Type B pancreatic cell (in vitro differentiated cells): ENCODE results near the gene PDE6A. TPM values are rescaled to one million over a fixed set of nuclear protein-coding genes. Genes with fewer than 3 reads are reported as not detected.

Experiments
- DNase-seq: peaks from one replicate; pipeline ENCODE4 v3.0.0; 2021; ENCODE audit warnings: mixed read lengths; ENCODE audit not compliant: unreplicated experiment; ENCODE audit errors: extremely low spot score
- H3K27ac Mint-ChIP-seq: 2 replicates; pipeline ENCODE4 v1.8.0; 2021; ENCODE audit warnings: mild to moderate bottlenecking, mixed read lengths
- H3K27me3 Mint-ChIP-seq: 2 replicates; pipeline ENCODE4 v1.8.0; 2021; ENCODE audit warnings: mixed read lengths
- H3K36me3 Mint-ChIP-seq: 2 replicates; pipeline ENCODE4 v1.8.0; 2021; ENCODE audit warnings: mixed read lengths
- H3K4me1 Mint-ChIP-seq: one replicate; pipeline ENCODE4 v1.8.0; 2021; ENCODE audit warnings: mixed read lengths; ENCODE audit not compliant: unreplicated experiment
- H3K4me3 Mint-ChIP-seq: 2 replicates; pipeline ENCODE4 v1.8.0; 2021; ENCODE audit warnings: mild to moderate bottlenecking, mixed read lengths
- H3K9me3 Mint-ChIP-seq: 2 replicates; pipeline ENCODE4 v1.8.0; 2021; ENCODE audit warnings: mixed read lengths
- total RNA-seq: library from RNA; stranded (reverse); gene quantifications from 2 replicates; pipeline ENCODE4 v1.2.1, GENCODE V29; 2021; ENCODE audit warnings: low replicate concordance
- TF ChIP-seq, protein P1 (sequence below): fragments of 200-600 bp; sonication (generic); conservative IDR thresholded peaks from 2 replicates; pipeline ENCODE4 v1.5.0; 2021; ENCODE audit warnings: antibody characterized with exemption, mild to moderate bottlenecking

Gene PDE6A
- total RNA-seq, 1 donor from 2014 or later = not detected

DNA sequence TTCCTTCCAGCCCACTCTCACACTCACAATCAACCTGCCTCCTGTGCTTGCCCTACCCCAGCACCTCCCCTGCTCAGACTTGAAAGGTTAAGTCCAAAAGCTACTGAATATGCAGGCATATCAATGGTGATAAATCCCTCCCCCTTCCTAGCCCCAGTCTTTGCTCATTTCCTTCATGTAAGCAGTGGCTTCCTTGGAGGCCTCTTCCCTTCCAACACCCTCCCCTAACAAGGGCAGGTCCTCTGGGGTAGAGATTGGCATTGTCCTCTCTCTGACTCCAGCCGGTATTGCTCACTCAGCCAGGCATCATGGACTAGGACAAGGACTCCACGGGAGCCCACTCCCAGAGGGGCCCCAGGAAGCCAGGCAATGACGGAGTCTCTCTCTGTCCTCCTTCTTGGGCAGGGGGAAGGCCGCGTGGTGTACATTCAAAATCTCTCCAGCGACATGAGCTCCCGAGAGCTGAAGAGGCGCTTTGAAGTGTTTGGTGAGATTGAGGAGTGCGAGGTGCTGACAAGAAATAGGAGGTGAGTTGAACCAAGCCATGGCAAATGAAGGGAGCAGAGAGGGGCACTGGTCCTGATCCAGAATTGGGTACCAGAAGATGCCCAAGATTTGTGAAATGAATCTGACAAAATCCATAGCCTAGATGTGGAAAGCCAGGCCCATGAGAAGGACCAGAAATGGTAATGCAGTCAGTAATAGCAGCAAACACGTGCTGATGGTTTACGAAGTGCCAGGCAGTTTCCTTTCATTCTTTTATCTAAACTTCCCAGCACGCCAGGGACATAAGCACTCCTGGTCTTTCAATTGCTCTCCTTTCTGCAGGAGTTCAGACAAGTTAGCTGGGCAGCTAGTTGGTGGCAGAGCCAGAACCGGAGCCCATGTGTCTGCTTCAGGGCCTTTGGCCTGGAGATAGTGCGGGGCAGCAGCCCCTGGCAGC lies 102.5 kb downstream of the PDE6A start:
- DNase-seq = no peak
- peak overlapping the region; percentile 29 for H3K27ac Mint-ChIP-seq
- no peaks in the 10 kb centered on the region for H3K9me3 Mint-ChIP-seq
- H3K27me3 Mint-ChIP-seq = no peaks in the 10 kb centered on the region
- peaks cover 5% of the 10 kb centered on the region for H3K36me3 Mint-ChIP-seq
- TF ChIP-seq, protein P1, sequence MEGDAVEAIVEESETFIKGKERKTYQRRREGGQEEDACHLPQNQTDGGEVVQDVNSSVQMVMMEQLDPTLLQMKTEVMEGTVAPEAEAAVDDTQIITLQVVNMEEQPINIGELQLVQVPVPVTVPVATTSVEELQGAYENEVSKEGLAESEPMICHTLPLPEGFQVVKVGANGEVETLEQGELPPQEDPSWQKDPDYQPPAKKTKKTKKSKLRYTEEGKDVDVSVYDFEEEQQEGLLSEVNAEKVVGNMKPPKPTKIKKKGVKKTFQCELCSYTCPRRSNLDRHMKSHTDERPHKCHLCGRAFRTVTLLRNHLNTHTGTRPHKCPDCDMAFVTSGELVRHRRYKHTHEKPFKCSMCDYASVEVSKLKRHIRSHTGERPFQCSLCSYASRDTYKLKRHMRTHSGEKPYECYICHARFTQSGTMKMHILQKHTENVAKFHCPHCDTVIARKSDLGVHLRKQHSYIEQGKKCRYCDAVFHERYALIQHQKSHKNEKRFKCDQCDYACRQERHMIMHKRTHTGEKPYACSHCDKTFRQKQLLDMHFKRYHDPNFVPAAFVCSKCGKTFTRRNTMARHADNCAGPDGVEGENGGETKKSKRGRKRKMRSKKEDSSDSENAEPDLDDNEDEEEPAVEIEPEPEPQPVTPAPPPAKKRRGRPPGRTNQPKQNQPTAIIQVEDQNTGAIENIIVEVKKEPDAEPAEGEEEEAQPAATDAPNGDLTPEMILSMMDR = no peak
- peaks cover 23% of the 10 kb centered on the region for H3K4me1 Mint-ChIP-seq
- no peak overlapping the region for H3K4me3 Mint-ChIP-seq

DNA sequence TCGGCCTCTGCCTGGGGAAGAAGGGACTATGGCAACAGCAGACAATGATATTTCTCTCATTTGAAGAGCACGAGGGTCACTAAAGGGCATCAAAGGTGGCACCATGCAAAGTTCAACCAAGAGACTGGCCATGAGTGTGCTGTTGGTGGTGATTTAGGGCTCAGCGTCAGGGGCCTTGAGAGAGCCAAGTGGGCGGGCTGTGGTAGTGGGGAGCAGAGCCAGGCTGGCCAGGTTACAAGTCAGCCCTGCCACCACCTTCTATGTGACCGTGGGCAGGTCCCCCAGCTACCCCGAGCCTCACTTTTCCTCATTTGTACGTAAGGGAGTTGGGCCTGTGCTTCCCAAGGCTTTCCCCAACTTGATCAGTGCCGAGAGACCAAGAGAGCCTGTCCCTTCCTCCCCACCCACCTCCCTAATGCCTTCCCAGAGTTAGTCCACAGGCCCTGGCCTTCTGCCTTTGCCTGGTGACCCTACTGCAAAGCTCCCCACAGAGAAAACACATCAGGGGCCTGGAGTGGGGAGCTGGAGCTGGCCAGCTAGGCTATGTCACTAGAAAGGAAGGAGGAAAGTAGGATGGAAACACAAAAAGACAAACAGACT lies 104.3 kb downstream of the PDE6A start:
- H3K36me3 Mint-ChIP-seq = peaks cover 3% of the 10 kb centered on the region
- H3K9me3 Mint-ChIP-seq = no peaks in the 10 kb centered on the region
- no peaks in the 10 kb centered on the region for H3K27me3 Mint-ChIP-seq
- H3K4me1 Mint-ChIP-seq = peaks cover 23% of the 10 kb centered on the region
- DNase-seq = no peak
- H3K4me3 Mint-ChIP-seq = no peak overlapping the region
- TF ChIP-seq, protein P1 = no peak
- H3K27ac Mint-ChIP-seq = no peak overlapping the region

- no peak for DNase-seq
- Mint-ChIP-seq H3K36me3 (peaks cover 3% of the 10 kb centered on the region), H3K27me3 (no peaks in the 10 kb centered on the region), H3K9me3 (no peaks in the 10 kb centered on the region), H3K4me1 (peaks cover 23% of the 10 kb centered on the region), H3K4me3 (no peak overlapping the region), H3K27ac (no peak overlapping the region)
- TF ChIP-seq, protein P1 = no peak
These were observed 104.8 kb downstream of the PDE6A start for GRCh38 chr5:149839761-149840160.

DNA sequence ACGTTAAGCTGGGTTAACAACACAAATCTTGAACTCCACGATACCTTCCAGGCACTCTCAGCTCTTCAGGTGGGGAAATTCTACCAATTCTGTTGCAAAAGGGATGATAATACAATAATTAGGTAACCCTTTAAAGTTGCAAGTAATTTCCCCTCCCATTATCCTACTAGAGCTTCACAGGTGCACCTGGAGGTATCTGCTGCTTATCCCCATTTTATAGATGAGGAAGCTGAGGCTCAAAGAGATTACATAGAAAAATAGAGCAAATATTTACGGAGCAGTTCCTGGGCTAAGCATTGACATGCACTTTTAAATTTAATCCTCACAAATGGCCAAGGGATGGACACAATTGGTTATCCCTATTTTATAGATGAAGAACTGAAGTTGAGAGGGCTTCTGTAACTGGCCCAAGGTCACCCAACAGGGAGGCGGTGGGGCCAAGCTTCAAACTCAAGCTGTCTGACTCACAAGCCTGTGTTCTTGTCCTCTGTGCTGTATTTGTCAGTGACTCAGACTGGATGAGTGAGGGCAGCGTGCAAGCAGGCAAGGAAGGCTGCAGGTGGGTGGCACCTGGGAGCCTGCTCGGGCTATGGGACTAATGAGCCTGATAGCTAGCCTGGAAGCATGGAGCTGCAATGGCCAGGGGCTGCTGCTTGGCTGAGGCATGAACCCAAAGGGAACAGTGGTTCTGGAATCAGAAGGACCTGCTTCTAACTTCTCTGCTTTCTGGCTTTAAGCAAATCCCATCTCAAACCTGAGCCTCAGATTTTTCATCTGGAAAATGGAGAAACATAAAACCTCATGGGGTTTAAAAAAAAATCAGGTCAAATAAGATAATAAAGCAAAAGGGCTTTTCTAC lies 105.5 kb downstream of the PDE6A start:
- Mint-ChIP-seq H3K9me3 (no peaks in the 10 kb centered on the region), H3K27ac (no peak overlapping the region), H3K4me1 (peaks cover 23% of the 10 kb centered on the region), H3K27me3 (no peaks in the 10 kb centered on the region), H3K4me3 (no peak overlapping the region), H3K36me3 (peaks cover 3% of the 10 kb centered on the region)
- TF ChIP-seq, protein P1 = no peak
- no peak for DNase-seq

GRCh38 chr5:149837680-149838269 lies 106.8 kb downstream of the PDE6A start:
- H3K4me3 Mint-ChIP-seq = no peak overlapping the region
- H3K27me3 Mint-ChIP-seq = no peaks in the 10 kb centered on the region
- TF ChIP-seq, protein P1 = peak; percentile 82
- peaks cover 23% of the 10 kb centered on the region for H3K4me1 Mint-ChIP-seq
- no peak for DNase-seq
- no peaks in the 10 kb centered on the region for H3K9me3 Mint-ChIP-seq
- H3K36me3 Mint-ChIP-seq = no peaks in the 10 kb centered on the region
- no peak overlapping the region for H3K27ac Mint-ChIP-seq
